GM21390 (cell line): ENCODE data around the gene HMGCS2.
A peak's percentile ranks its signal among the peaks of the same experiment; 100 is the strongest.

ENCODE experiments used
- ATAC-seq: cut with Tn5 transposase; IDR thresholded peaks from one replicate; pipeline ENCODE4 v1.9.1; 2021; ENCODE audit not compliant: unreplicated experiment

HMGCS2 gene

GRCh38 chr1:119768778-119769177, at the start of gene HMGCS2:
HMGCS2 (minus strand) TSS chr1:119768905; CDS start chr1:119768844, 61 bp downstream.
- ATAC-seq, result no peak

- ATAC-seq, result no peak
Observed at GRCh38 chr1:119818181-119818580, 49.5 kb upstream of the HMGCS2 start.

- no peak for ATAC-seq
Observed at GRCh38 chr1:119816407-119816806, 47.7 kb upstream of the HMGCS2 start.

GRCh38 chr1:119815928-119816327, 47.2 kb upstream of the HMGCS2 start:
- ATAC-seq, result no peak

GRCh38 chr1:119815361-119815760, 46.7 kb upstream of the HMGCS2 start:
- ATAC-seq, result no peak

- ATAC-seq, result no peak
Observed at GRCh38 chr1:119814288-119814687, 45.6 kb upstream of the HMGCS2 start.

GRCh38 chr1:119811985-119812557, 43.4 kb upstream of the HMGCS2 start:
- no peak for ATAC-seq

- no peak for ATAC-seq
Observed at GRCh38 chr1:119811387-119811786, 42.7 kb upstream of the HMGCS2 start, which contains the start of gene REG4. REG4 (minus strand) TSS chr1:119811460; CDS start chr1:119808769, 2,691 bp downstream.

GRCh38 chr1:119808972-119809550, 40.4 kb upstream of the HMGCS2 start:
- ATAC-seq, result peak; percentile 86

- ATAC-seq, result no peak
Observed at GRCh38 chr1:119808491-119808890, 39.8 kb upstream of the HMGCS2 start.

GRCh38 chr1:119806489-119806888, 37.8 kb upstream of the HMGCS2 start:
- no peak for ATAC-seq

- ATAC-seq, result no peak
Observed at GRCh38 chr1:119805746-119806145, 37.0 kb upstream of the HMGCS2 start.

- no peak for ATAC-seq
Observed at GRCh38 chr1:119805247-119805646, 36.5 kb upstream of the HMGCS2 start.

- ATAC-seq, result no peak
Observed at GRCh38 chr1:119799599-119800177, 31.0 kb upstream of the HMGCS2 start.

- ATAC-seq, result no peak
Observed at GRCh38 chr1:119799003-119799402, 30.3 kb upstream of the HMGCS2 start.

- ATAC-seq, result no peak
Observed at GRCh38 chr1:119797606-119798005, 28.9 kb upstream of the HMGCS2 start.

GRCh38 chr1:119797162-119797561, 28.5 kb upstream of the HMGCS2 start:
- ATAC-seq, result no peak

- no peak for ATAC-seq
Observed at GRCh38 chr1:119795261-119796200, 26.8 kb upstream of the HMGCS2 start.

GRCh38 chr1:119794876-119795240, 26.2 kb upstream of the HMGCS2 start:
- ATAC-seq, result no peak

- ATAC-seq, result no peak
Observed at GRCh38 chr1:119794230-119794875, 25.6 kb upstream of the HMGCS2 start.

- ATAC-seq, result no peak
Observed at GRCh38 chr1:119791377-119791776, 22.7 kb upstream of the HMGCS2 start.
